Common myeloid progenitor, CD34-positive (primary cell): ENCODE data around the gene MYLK.
A peak's percentile ranks its signal among the peaks of the same experiment; 100 is the strongest.

Experiments
- CTCF ChIA-PET: fragments of 350-600 bp; sonication (Branson Sonifier 250); formaldehyde crosslinking; loops from one replicate; lab custom pipeline; 2021; ENCODE audit warnings: antibody characterized with exemption; lab: Charles Lee
- POLR2A ChIA-PET: fragments of 350-600 bp; sonication (Branson Sonifier 250); formaldehyde crosslinking; loops from one replicate; lab custom pipeline; 2021; ENCODE audit warnings: antibody characterized with exemption; lab: Charles Lee
- DNase-seq, 3 donors: peaks; one replicate each; pipeline versions ENCODE4 v3.0.0 to v3.0.0-alpha.2; 2013
- H3K27ac ChIP-seq, 2 experiments: 1 replicate in 1 of 2; 2 replicates in 1 of 2; pipeline ENCODE4 v1.7.0; 2013; ENCODE audit warnings: inconsistent platforms in 2 of 2, low read length in 2 of 2, mild to moderate bottlenecking in 2 of 2, low read depth in 1 of 2, moderate library complexity in 1 of 2; ENCODE audit not compliant: severe bottlenecking in 2 of 2, insufficient read depth in 1 of 2, poor library complexity in 1 of 2
- H3K27me3 ChIP-seq, 5 experiments: replicated peaks in 2 of 5; 1 replicate in 3 of 5; 2 replicates in 2 of 5; pipeline versions ENCODE4 v1.6.1 to v1.7.0; 2013; ENCODE audit warnings: low read length in 4 of 5, mild to moderate bottlenecking in 2 of 5, moderate library complexity in 2 of 5, inconsistent platforms in 1 of 5; ENCODE audit not compliant: insufficient read depth in 5 of 5, control insufficient read depth in 4 of 5
- H3K36me3 ChIP-seq, 4 experiments: 1 replicate in 2 of 4; 2 replicates in 2 of 4; pipeline versions ENCODE4 v1.6.1 to v1.7.0; 2013; ENCODE audit warnings: low read length in 3 of 4, control low read depth in 1 of 4, mild to moderate bottlenecking in 1 of 4; ENCODE audit not compliant: control insufficient read depth in 4 of 4, insufficient read depth in 4 of 4
- H3K4me1 ChIP-seq, 4 experiments: 1 replicate in 3 of 4; 2 replicates in 1 of 4; pipeline versions ENCODE4 v1.6.1 to v1.7.1; 2013; ENCODE audit warnings: low read length in 3 of 4, mild to moderate bottlenecking in 3 of 4, control low read depth in 1 of 4, inconsistent platforms in 1 of 4, moderate library complexity in 1 of 4; ENCODE audit not compliant: control insufficient read depth in 4 of 4, insufficient read depth in 4 of 4; ENCODE audit errors: control extremely low read depth in 1 of 4
- H3K4me3 ChIP-seq, 7 experiments: 1 replicate in 4 of 7; 2 replicates in 3 of 7; pipeline versions ENCODE4 v1.5.1 to v1.7.0; 2013; ENCODE audit warnings: mild to moderate bottlenecking in 7 of 7, low read length in 6 of 7, moderate library complexity in 6 of 7, inconsistent platforms in 2 of 7, low read depth in 2 of 7, control low read depth in 1 of 7; ENCODE audit not compliant: insufficient read depth in 4 of 7, control insufficient read depth in 1 of 7; ENCODE audit errors: extremely low read depth in 1 of 7
- H3K9me3 ChIP-seq, 5 experiments: 1 replicate in 4 of 5; 2 replicates in 1 of 5; pipeline versions ENCODE4 v1.6.1 to v1.7.1; 2013; ENCODE audit warnings: low read length in 4 of 5, mild to moderate bottlenecking in 2 of 5, inconsistent platforms in 1 of 5, low read depth in 1 of 5, moderate library complexity in 1 of 5; ENCODE audit not compliant: control insufficient read depth in 4 of 5, insufficient read depth in 2 of 5; ENCODE audit errors: control extremely low read depth in 1 of 5
- whole genome bisulfite sequencing: methylation state at CpG from one replicate; pipeline ENCODE4 v1.1.5; 2013; ENCODE audit not compliant: insufficient coverage; 5-methylcytosine and 5-hydroxymethylcytosine counted together

The MYLK gene

DNA sequence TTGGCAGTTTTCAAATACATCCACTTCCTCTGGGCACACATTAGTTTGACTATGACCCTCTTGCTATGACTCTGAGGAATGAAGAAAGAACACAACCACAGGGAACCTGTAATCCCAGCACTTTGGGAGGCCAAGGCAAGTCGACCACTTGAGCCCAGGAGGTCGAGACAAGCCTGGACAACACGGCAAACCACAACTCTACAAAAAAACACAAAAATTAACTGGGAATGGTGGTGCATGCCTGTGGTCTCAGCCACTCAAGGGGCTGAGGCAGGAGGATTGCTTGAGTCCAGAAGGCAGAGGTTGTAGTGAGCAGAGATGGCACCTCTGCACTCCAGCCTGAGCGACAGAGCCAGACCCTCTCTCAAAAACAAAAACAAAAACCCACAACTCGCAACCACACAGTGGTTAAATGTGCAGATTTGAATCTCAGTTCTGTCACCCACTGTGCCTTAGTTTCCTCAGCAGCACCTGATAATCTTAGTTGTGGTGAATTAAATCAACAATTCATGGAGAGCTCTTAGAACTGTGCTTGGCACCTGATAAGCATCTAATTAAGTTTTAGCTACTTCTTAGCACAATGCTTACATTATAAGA is 65.7 kb downstream of the MYLK start:
- H3K36me3 ChIP-seq: peaks cover 0 to 2% (median 0%) of the 10 kb centered on the region in 4 experiments
- CTCF ChIA-PET: no interaction called here
- 100% methylated on average over 2 of the region's 5 CpGs for WGBS
- POLR2A ChIA-PET: no interaction called here
- no peak overlapping the region for H3K4me3 ChIP-seq
- peaks cover 0 to 14% (median 4%) of the 10 kb centered on the region in 5 experiments for H3K9me3 ChIP-seq
- H3K27ac ChIP-seq: no peak overlapping the region
- no peaks in the 10 kb centered on the region for H3K4me1 ChIP-seq
- H3K27me3 ChIP-seq: peaks cover 0 to 5% (median 0%) of the 10 kb centered on the region in 5 experiments
- no peak for DNase-seq

DNA sequence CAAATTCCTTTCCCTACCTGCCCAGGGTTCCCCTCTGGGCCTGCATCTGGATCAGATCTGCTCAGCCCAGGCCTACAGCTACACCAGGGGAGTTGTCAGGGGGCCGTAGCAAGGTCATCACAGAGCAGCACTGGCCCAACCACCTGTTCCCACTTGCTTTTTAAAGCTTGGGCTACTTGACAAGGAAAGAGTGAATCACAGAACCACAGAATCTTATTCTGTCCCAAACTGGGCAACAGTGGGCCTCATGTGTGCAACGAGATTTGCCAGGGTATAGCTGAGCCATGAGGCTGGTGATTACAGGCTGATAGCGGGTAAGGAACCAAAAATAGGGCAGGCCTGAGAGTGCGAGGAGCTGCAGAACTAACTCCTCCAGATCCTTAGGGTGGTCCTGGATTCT is 66.7 kb downstream of the MYLK start:
- Histone ChIP-seq H3K27me3 (peaks cover 0 to 7% (median 0%) of the 10 kb centered on the region in 5 experiments), H3K9me3 (peaks cover 0 to 5% (median 3%) of the 10 kb centered on the region in 5 experiments), H3K4me3 (no peak overlapping the region), H3K36me3 (no peaks in the 10 kb centered on the region), H3K4me1 (no peaks in the 10 kb centered on the region), H3K27ac (no peak overlapping the region)
- WGBS: 100% methylated on average over 2 of the region's 4 CpGs
- ChIA-PET CTCF (no interaction called here), POLR2A (no interaction called here)
- DNase-seq: no peak

DNA sequence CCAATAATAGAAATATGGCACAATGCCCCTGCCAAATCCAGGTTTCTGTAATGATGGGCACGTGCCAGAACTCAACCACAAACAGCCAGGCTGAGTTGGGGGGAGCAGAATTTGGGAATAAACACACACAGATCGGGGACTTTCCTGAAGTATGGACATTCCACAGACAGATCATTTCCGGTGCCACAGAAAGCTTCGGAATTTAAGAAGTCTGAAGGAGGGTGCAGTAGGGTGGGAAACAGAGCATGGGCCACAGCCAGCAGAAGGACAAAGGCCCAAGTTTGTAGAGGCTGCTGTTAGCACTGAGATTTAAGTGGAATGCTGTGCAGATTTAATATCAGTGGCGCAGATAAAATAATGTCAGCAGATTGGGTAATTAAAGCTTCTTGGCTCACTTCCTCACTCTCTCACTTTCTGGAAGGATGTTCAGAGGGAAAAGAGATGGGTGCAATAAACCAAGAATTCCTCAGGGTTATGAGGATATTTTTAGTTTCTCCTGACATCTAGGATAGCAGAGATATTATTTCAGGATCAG is 67.4 kb downstream of the MYLK start:
- H3K27me3 ChIP-seq: peaks cover 0 to 7% (median 0%) of the 10 kb centered on the region in 5 experiments
- DNase-seq: no peak
- WGBS: 96% methylated on average over 4 of the region's 5 CpGs
- H3K4me1 ChIP-seq: no peaks in the 10 kb centered on the region
- POLR2A ChIA-PET: interaction anchor here (0.6 kb wide), 1 partner anchor 1815 kb away, joined by 3 read pairs; no protein-coding TSS in a partner anchor
- H3K36me3 ChIP-seq: no peaks in the 10 kb centered on the region
- H3K9me3 ChIP-seq: no peaks in the 10 kb centered on the region
- no peak overlapping the region for H3K4me3 ChIP-seq
- CTCF ChIA-PET: no interaction called here
- no peak overlapping the region for H3K27ac ChIP-seq

DNA sequence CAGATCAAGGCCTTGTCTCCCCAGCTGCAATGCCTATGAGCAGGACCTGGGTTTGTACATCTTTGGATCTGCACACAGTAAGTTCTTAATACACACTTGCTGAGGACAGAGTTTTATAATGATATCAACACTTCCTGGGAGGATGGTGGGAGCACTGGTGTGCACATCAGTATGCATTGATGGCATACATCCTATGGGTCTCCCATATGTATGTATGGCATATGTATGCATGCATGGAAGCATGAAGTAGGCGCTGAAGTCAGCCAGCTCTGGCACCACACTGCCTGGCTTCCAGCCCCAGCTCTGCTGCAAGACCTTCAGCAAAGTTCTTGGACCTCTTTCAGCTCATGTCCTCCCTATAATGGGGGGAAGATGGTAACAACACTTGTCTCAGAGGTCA is 68.2 kb downstream of the MYLK start:
- POLR2A ChIA-PET: interaction anchor here (0.6 kb wide), 1 partner anchor 1816 kb away, joined by 3 read pairs; no protein-coding TSS in a partner anchor

DNA sequence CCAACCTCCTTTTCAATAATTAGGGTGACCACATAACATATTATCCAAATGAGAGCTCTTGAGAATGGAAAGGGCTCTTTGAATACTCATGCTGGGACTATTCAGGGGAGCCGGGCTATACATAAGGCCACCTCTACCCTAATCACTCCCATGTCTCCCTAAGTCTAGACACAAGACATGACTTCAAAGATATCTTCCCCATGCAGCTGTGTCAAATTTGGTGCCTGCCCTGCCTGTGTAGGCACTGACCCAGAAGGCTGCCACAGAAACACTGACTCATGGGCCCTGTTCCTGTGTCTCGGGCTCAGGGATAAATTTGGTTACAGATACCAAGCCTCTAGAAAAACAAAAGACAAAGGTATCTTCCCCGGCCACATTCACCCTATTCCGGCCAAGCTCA is 70.3 kb downstream of the MYLK start:
- H3K36me3 ChIP-seq: no peaks in the 10 kb centered on the region
- H3K4me3 ChIP-seq: no peak overlapping the region
- no peaks in the 10 kb centered on the region for H3K4me1 ChIP-seq
- no peak overlapping the region for H3K27ac ChIP-seq
- POLR2A ChIA-PET: no interaction called here
- WGBS: 87% methylated on average over 3 of the region's 4 CpGs
- H3K27me3 ChIP-seq: peaks cover 0 to 3% (median 0%) of the 10 kb centered on the region in 5 experiments
- CTCF ChIA-PET: no interaction called here
- peak in 1 of 3 donors; percentile 6 for DNase-seq
- no peaks in the 10 kb centered on the region for H3K9me3 ChIP-seq

More for the DNA sequence above, 68.2 kb downstream of the MYLK start:
- no CpG with 5 or more reads among the region's 1 CpG for WGBS
- CTCF ChIA-PET: no interaction called here
- Histone ChIP-seq H3K27me3 (peaks cover 0 to 7% (median 0%) of the 10 kb centered on the region in 5 experiments), H3K9me3 (no peaks in the 10 kb centered on the region), H3K36me3 (no peaks in the 10 kb centered on the region), H3K4me1 (no peaks in the 10 kb centered on the region), H3K27ac (no peak overlapping the region), H3K4me3 (no peak overlapping the region)
- DNase-seq: no peak

DNA sequence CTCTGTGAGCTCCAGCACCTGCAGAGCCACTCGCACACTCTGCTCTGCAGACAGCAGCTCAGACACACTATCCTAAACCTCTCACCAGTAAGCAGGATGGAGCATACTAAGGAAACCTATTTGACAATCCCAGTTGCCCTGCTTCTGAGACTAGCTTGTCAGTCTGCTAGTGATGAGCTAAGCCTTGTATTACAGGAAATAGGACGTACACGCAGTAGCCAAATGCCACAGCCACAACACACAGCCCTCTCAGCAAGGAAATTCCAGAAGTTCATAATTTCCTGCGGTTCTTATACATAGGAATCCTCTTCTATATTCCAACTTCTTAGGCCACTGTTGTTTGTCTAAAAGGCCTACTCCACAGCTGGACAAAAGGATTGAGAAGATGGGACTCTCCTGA is 74.5 kb downstream of the MYLK start:
- no peak for DNase-seq
- ChIA-PET POLR2A (no interaction called here), CTCF (no interaction called here)

DNA sequence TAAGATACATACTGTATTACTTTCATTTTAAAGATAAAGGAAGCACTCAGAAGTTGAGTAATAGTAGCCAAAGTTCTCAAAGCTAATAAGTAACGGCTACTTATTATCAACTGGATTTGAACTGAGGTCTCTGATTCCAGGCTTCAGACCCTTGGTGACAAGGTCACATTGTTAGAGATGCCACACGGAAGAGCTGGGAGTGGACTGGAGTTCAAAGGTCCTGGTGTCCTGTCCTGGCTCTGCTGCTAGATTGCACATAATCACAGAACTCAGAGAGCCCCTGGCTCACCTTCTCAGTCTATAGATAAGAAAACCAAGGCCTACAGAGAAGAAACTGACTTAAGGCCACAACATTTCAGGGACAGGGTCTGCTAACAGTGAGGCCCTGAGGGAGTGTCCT is 75.3 kb downstream of the MYLK start:
- peaks cover 0 to 4% (median 0%) of the 10 kb centered on the region in 5 experiments for H3K27me3 ChIP-seq
- CTCF ChIA-PET: no interaction called here
- 100% methylated on average over 2 of the region's 2 CpGs for WGBS

More for the DNA sequence above, 74.5 kb downstream of the MYLK start:
- no peaks in the 10 kb centered on the region for H3K36me3 ChIP-seq
- no peak overlapping the region for H3K27ac ChIP-seq
- H3K9me3 ChIP-seq: no peaks in the 10 kb centered on the region
- no peak overlapping the region for H3K4me3 ChIP-seq
- 89% methylated on average over 4 of the region's 4 CpGs for WGBS
- no peaks in the 10 kb centered on the region for H3K4me1 ChIP-seq
- peaks cover 0 to 3% (median 0%) of the 10 kb centered on the region in 5 experiments for H3K27me3 ChIP-seq

More for the DNA sequence above, 75.3 kb downstream of the MYLK start:
- POLR2A ChIA-PET: no interaction called here
- Histone ChIP-seq H3K4me3 (no peak overlapping the region), H3K4me1 (no peaks in the 10 kb centered on the region), H3K27ac (no peak overlapping the region), H3K36me3 (no peaks in the 10 kb centered on the region), H3K9me3 (no peaks in the 10 kb centered on the region)
- no peak for DNase-seq
